ENCODE measurements around the gene TRAPPC2.
A peak's percentile ranks its signal among the peaks of the same experiment; 100 is the strongest.

- no peak for TF ChIP-seq EZH2phosphoT487 (IDR thresholded peaks at IDR 0.05; ENCODE audit: borderline replicate concordance, low read depth, low read length)
- TF ChIP-seq, protein P1, sequence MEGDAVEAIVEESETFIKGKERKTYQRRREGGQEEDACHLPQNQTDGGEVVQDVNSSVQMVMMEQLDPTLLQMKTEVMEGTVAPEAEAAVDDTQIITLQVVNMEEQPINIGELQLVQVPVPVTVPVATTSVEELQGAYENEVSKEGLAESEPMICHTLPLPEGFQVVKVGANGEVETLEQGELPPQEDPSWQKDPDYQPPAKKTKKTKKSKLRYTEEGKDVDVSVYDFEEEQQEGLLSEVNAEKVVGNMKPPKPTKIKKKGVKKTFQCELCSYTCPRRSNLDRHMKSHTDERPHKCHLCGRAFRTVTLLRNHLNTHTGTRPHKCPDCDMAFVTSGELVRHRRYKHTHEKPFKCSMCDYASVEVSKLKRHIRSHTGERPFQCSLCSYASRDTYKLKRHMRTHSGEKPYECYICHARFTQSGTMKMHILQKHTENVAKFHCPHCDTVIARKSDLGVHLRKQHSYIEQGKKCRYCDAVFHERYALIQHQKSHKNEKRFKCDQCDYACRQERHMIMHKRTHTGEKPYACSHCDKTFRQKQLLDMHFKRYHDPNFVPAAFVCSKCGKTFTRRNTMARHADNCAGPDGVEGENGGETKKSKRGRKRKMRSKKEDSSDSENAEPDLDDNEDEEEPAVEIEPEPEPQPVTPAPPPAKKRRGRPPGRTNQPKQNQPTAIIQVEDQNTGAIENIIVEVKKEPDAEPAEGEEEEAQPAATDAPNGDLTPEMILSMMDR (conservative IDR thresholded peaks at IDR 0.05; ENCODE audit: low read length), result peak; percentile 79
These were observed 15.8 kb upstream of the TRAPPC2 start for GRCh38 chrX:13750204-13750603.
